H9 (cell line): ENCODE data around the gene MYLK. TPM values are rescaled to one million over a fixed set of nuclear protein-coding genes. Genes with fewer than 3 reads are reported as not detected.

Source experiments
- DNase-seq: peaks from one replicate; pipeline ENCODE4 v3.0.0-alpha.2; 2017
- H2AFZ ChIP-seq: one replicate; pipeline ENCODE4 v1.6.1; 2013; ENCODE audit warnings: mild to moderate bottlenecking, low read length, control low read depth, moderate library complexity
- H2AK5ac ChIP-seq: 2 replicates; pipeline ENCODE4 v1.6.1; 2013; ENCODE audit warnings: low read length, control low read depth, mixed read lengths; ENCODE audit not compliant: insufficient read length
- H2BK120ac ChIP-seq: one replicate; pipeline ENCODE4 v1.6.1; 2013; ENCODE audit warnings: low read depth, mild to moderate bottlenecking, low read length, control low read depth, inconsistent platforms; ENCODE audit not compliant: poor library complexity, severe bottlenecking
- H2BK12ac ChIP-seq: 2 replicates; pipeline ENCODE4 v1.6.1; 2013; ENCODE audit warnings: low read length, control low read depth, mixed read lengths, low read depth; ENCODE audit not compliant: insufficient read length
- H2BK15ac ChIP-seq: 2 replicates; pipeline ENCODE4 v1.6.1; 2013; ENCODE audit warnings: low read depth, low read length, control low read depth
- H2BK20ac ChIP-seq: one replicate; pipeline ENCODE4 v1.6.1; 2013; ENCODE audit warnings: low read depth, mild to moderate bottlenecking, low read length, control low read depth, inconsistent platforms; ENCODE audit not compliant: poor library complexity, severe bottlenecking
- H2BK5ac ChIP-seq: 2 replicates; pipeline ENCODE4 v1.6.1; 2013; ENCODE audit warnings: low read length, control low read depth, mixed read lengths; ENCODE audit not compliant: insufficient read length
- H3K14ac ChIP-seq: 2 replicates; pipeline ENCODE4 v1.6.1; 2013; ENCODE audit warnings: low read length, control low read depth; ENCODE audit not compliant: insufficient read depth
- H3K18ac ChIP-seq: 2 replicates; pipeline ENCODE4 v1.6.1; 2013; ENCODE audit warnings: low read depth, mild to moderate bottlenecking, mixed read lengths, low read length, control low read depth; ENCODE audit not compliant: insufficient read length
- H3K23ac ChIP-seq: 2 replicates; pipeline ENCODE4 v1.6.1; 2013; ENCODE audit warnings: low read length, control low read depth, mixed read lengths, low read depth; ENCODE audit not compliant: insufficient read length
- H3K23me2 ChIP-seq: 2 replicates; pipeline ENCODE4 v1.6.1; 2013; ENCODE audit warnings: low read depth, mild to moderate bottlenecking, mixed read lengths, low read length, control low read depth; ENCODE audit not compliant: insufficient read length, poor library complexity, severe bottlenecking
- H3K27ac ChIP-seq: 2 replicates; pipeline ENCODE4 v1.5.1; 2013; ENCODE audit warnings: low read length, control low read depth, mixed read lengths, low read depth; ENCODE audit not compliant: insufficient read length
- H3K27me3 ChIP-seq: 2 replicates; pipeline ENCODE4 v1.6.1; 2013; ENCODE audit warnings: low read length, control low read depth, inconsistent platforms; ENCODE audit not compliant: insufficient read depth
- H3K4ac ChIP-seq: 2 replicates; pipeline ENCODE4 v1.6.1; 2013; ENCODE audit warnings: low read depth, mild to moderate bottlenecking, control low read depth, inconsistent platforms, low read length, moderate library complexity
- H3K4me1 ChIP-seq: 2 replicates; pipeline ENCODE4 v1.6.1; 2013; ENCODE audit warnings: low read length, control low read depth, inconsistent platforms; ENCODE audit not compliant: insufficient read depth
- H3K4me2 ChIP-seq: 2 replicates; pipeline ENCODE4 v1.6.1; 2013; ENCODE audit warnings: low read length, control low read depth, mixed read lengths; ENCODE audit not compliant: insufficient read length, insufficient read depth
- H3K56ac ChIP-seq: 2 replicates; pipeline ENCODE4 v1.6.1; 2013; ENCODE audit warnings: low read depth, mild to moderate bottlenecking, mixed read lengths, low read length, control low read depth; ENCODE audit not compliant: insufficient read length
- H3K79me1 ChIP-seq: 2 replicates; pipeline ENCODE4 v1.6.1; 2013; ENCODE audit warnings: low read depth, mild to moderate bottlenecking, moderate library complexity, low read length, control low read depth, inconsistent platforms; ENCODE audit not compliant: insufficient read depth, poor library complexity, severe bottlenecking
- H3K79me2 ChIP-seq: 2 replicates; pipeline ENCODE4 v1.6.1; 2013; ENCODE audit warnings: low read length, control low read depth, inconsistent platforms; ENCODE audit not compliant: insufficient read depth
- H3K9ac ChIP-seq: 2 replicates; pipeline ENCODE4 v1.6.1; 2013; ENCODE audit warnings: low read length, control low read depth, mixed read lengths; ENCODE audit not compliant: insufficient read length; ENCODE audit errors: extremely low read depth
- H3K9me3 ChIP-seq: one replicate; pipeline ENCODE4 v1.6.1; 2013; ENCODE audit warnings: low read depth, low read length, inconsistent platforms; ENCODE audit not compliant: control insufficient read depth
- H3T11ph ChIP-seq: one replicate; pipeline ENCODE4 v1.6.1; 2013; ENCODE audit warnings: mild to moderate bottlenecking, low read length, control low read depth, inconsistent platforms
- H4K20me1 ChIP-seq: one replicate; pipeline ENCODE4 v1.6.1; 2013; ENCODE audit not compliant: control insufficient read depth, insufficient read length, insufficient read depth
- H4K5ac ChIP-seq: 2 replicates; pipeline ENCODE4 v1.6.1; 2013; ENCODE audit warnings: low read depth, mild to moderate bottlenecking, mixed read lengths, low read length, control low read depth; ENCODE audit not compliant: insufficient read length
- H4K8ac ChIP-seq: replicated peaks from 2 replicates; pipeline ENCODE4 v1.6.1; 2013; ENCODE audit warnings: low read length, control low read depth, mixed read lengths, low read depth; ENCODE audit not compliant: insufficient read length
- H4K91ac ChIP-seq: 2 replicates; pipeline ENCODE4 v1.6.1; 2013; ENCODE audit warnings: low read depth, mild to moderate bottlenecking, moderate library complexity, mixed read lengths, low read length, control low read depth; ENCODE audit not compliant: insufficient read length
- H3K27ac Mint-ChIP-seq, 3 experiments: 2 replicates in 2 of 3; 3 replicates in 1 of 3; pipeline ENCODE4 v1.8.0; 2020 to 2021; ENCODE audit warnings: mixed read lengths in 3 of 3, mild to moderate bottlenecking in 1 of 3, moderate library complexity in 1 of 3
- H3K27me3 Mint-ChIP-seq: 2 replicates; pipeline ENCODE4 v1.8.0; 2021; ENCODE audit warnings: low read depth, mild to moderate bottlenecking, moderate library complexity, mixed read lengths
- H3K36me3 Mint-ChIP-seq, 3 experiments: 2 replicates in 2 of 3; 3 replicates in 1 of 3; pipeline ENCODE4 v1.8.0; 2020 to 2021; ENCODE audit warnings: low read depth in 3 of 3, mixed read lengths in 3 of 3; ENCODE audit not compliant: insufficient read depth in 1 of 3
- H3K4me1 Mint-ChIP-seq, 2 experiments: 2 replicates each; pipeline ENCODE4 v1.8.0; 2020; ENCODE audit warnings: mixed read lengths in 2 of 2
- H3K4me3 Mint-ChIP-seq, 2 experiments: 2 replicates in 1 of 2; 3 replicates in 1 of 2; pipeline ENCODE4 v1.8.0; 2020 to 2021; ENCODE audit warnings: mild to moderate bottlenecking in 2 of 2, mixed read lengths in 2 of 2, moderate library complexity in 1 of 2
- H3K9me3 Mint-ChIP-seq, 2 experiments: 2 replicates in 1 of 2; 3 replicates in 1 of 2; pipeline ENCODE4 v1.8.0; 2020; ENCODE audit warnings: mild to moderate bottlenecking in 2 of 2, mixed read lengths in 2 of 2, moderate library complexity in 1 of 2
- WGBS: extraction: QIAGEN DNeasy Blood & Tissue Kit; methylation state at CpG from one replicate; pipeline ENCODE4 v1.1.7; 2013; ENCODE audit warnings: missing lambda C conversion rate, low lambda C conversion rate, mixed read lengths; ENCODE audit not compliant: insufficient read length; ENCODE audit errors: extremely low coverage; 5-methylcytosine and 5-hydroxymethylcytosine counted together
- total RNA-seq: library from RNA; stranded (reverse); gene quantifications from 2 replicates; pipeline ENCODE4 v1.2.1, GENCODE V29; 2021
- TF ChIP-seq, protein P1 (sequence below): fragments of 200-600 bp; sonication (generic); conservative IDR thresholded peaks from 3 replicates; pipeline ENCODE4 v1.8.0; 2021; ENCODE audit warnings: antibody characterized with exemption, mild to moderate bottlenecking

The MYLK gene
- total RNA-seq, 1 experiment from 2014 or later: 10.1 TPM

- H3K23me2 ChIP-seq: no peaks in the 10 kb centered on the region
- H3K18ac ChIP-seq: no peak overlapping the region
- H3K56ac ChIP-seq: no peak overlapping the region
- peak; percentile 56 for DNase-seq
- no peaks in the 10 kb centered on the region for H3K79me2 ChIP-seq
- no peaks in the 10 kb centered on the region for H3K9me3 ChIP-seq
- H3T11ph ChIP-seq: no peak overlapping the region
- H2BK20ac ChIP-seq: no peak overlapping the region
- H2AK5ac ChIP-seq: no peak overlapping the region
- no peak overlapping the region for H3K14ac ChIP-seq
- TF ChIP-seq, protein P1, sequence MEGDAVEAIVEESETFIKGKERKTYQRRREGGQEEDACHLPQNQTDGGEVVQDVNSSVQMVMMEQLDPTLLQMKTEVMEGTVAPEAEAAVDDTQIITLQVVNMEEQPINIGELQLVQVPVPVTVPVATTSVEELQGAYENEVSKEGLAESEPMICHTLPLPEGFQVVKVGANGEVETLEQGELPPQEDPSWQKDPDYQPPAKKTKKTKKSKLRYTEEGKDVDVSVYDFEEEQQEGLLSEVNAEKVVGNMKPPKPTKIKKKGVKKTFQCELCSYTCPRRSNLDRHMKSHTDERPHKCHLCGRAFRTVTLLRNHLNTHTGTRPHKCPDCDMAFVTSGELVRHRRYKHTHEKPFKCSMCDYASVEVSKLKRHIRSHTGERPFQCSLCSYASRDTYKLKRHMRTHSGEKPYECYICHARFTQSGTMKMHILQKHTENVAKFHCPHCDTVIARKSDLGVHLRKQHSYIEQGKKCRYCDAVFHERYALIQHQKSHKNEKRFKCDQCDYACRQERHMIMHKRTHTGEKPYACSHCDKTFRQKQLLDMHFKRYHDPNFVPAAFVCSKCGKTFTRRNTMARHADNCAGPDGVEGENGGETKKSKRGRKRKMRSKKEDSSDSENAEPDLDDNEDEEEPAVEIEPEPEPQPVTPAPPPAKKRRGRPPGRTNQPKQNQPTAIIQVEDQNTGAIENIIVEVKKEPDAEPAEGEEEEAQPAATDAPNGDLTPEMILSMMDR: no peak
- no peak overlapping the region for H2AFZ ChIP-seq
- peak overlapping the region; percentile 44 to 59 (median 51); a peak in 4 of 7 replicates for H3K27ac Mint-ChIP-seq
- H2BK120ac ChIP-seq: no peak overlapping the region
- no peaks in the 10 kb centered on the region for H3K27me3 ChIP-seq
- H2BK5ac ChIP-seq: no peak overlapping the region
- no peaks in the 10 kb centered on the region for H3K27me3 Mint-ChIP-seq
- H3K4me1 Mint-ChIP-seq: peaks cover 46 to 67% of the 10 kb centered on the region in 2 experiments
- WGBS: no CpG with 5 or more reads among the region's 7 CpGs
- no peak overlapping the region for H4K5ac ChIP-seq
- no peak overlapping the region for H3K23ac ChIP-seq
- H2BK12ac ChIP-seq: no peak overlapping the region
- H3K4me3 Mint-ChIP-seq: no peak overlapping the region
- H4K8ac ChIP-seq: no peak overlapping the region
- no peak overlapping the region for H3K4ac ChIP-seq
- H3K9ac ChIP-seq: no peak overlapping the region
- no peaks in the 10 kb centered on the region for H3K79me1 ChIP-seq
- H3K4me2 ChIP-seq: no peak overlapping the region
- peaks cover 4% of the 10 kb centered on the region; the same call in 1 of the 2 replicates for H3K4me1 ChIP-seq
- H4K20me1 ChIP-seq: no peaks in the 10 kb centered on the region
- H3K9me3 Mint-ChIP-seq: no peaks in the 10 kb centered on the region
- H3K27ac ChIP-seq: no peak overlapping the region
- H3K36me3 Mint-ChIP-seq: no peaks in the 10 kb centered on the region; a peak in 1 of 7 replicates
- no peak overlapping the region for H2BK15ac ChIP-seq
- no peak overlapping the region for H4K91ac ChIP-seq
Observed at GRCh38 chr3:123637131-123637530, 247.0 kb downstream of the MYLK start.
